GM12892 (cell line): ENCODE data around the gene EARS2.
"Not testable (repeated sequence)": the region's sequence is repeated elsewhere in the genome, so short reads cannot be mapped to it uniquely, and the experiment has no call there.

Experiments
- DNase-seq: peaks from one replicate; pipeline ENCODE4 v3.0.0; 2011; ENCODE audit not compliant: insufficient read length
- FAIRE-seq: peaks from 2 replicates; lab custom pipeline; 2011; peaks lifted over from hg19 to GRCh38; lab: Jason Lieb, UNC
- POLR2A ChIP-seq: IDR thresholded peaks from 2 replicates; pipeline ENCODE4 v1.6.1; 2011; ENCODE audit warnings: low read depth, low read length, control low read depth
- POLR2AphosphoS5 ChIP-seq: IDR thresholded peaks from 2 replicates; pipeline ENCODE4 v1.6.1; 2011; ENCODE audit warnings: low read depth, low read length, control low read depth
- TAF1 ChIP-seq: IDR thresholded peaks from 2 replicates; pipeline ENCODE4 v1.6.1; 2011; ENCODE audit warnings: low read depth, mild to moderate bottlenecking, control low read depth, low read length, borderline replicate concordance

Gene EARS2

DNA sequence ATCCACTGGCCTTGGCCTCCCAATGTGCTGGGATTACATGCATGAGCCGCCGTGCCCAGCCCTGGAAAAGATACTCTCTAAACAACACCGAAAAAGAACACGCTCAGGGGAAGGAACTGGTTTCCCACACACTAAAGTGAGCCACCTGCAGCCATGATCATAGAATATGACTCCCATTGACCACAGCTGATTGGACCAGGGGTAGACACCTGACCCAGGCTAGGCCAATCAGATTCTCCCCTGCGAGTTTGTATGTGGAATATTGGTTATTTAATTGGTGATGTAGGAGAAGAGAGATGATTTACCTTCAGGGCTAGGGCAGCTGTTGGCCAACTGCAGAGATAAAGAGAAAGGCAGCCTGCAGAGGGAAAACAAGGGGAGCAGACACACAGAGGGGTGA lies 37.9 kb downstream of the EARS2 start:
- TF ChIP-seq TAF1 (no peak), POLR2A (no peak), POLR2AphosphoS5 (no peak)
- DNase-seq, result no peak
- FAIRE-seq, result no peak

DNA sequence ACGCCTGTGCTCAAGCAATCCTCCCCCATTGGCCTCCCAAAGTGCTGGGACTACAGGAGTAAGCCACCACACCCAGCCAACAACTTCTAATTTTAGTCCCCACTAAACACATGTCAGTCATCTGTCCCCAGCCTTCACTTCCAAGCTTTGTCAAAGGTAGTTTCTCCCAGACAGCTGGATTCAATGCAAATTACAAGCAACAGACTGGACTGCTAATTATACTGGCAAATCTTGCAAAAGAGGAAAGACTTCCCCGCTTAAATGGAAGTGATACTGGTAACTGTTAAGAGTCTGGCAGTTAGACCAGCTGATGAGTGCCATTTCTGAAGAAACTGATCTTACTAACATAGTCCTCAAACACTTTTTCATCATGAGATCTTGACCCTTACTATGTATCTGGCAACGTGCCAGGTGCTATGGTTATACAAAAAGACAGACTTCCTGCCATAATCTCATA lies 38.7 kb downstream of the EARS2 start:
- FAIRE-seq (peak; percentile 40), DNase-seq (no peak)
- TF ChIP-seq POLR2A (no peak), POLR2AphosphoS5 (no peak), TAF1 (no peak)

DNA sequence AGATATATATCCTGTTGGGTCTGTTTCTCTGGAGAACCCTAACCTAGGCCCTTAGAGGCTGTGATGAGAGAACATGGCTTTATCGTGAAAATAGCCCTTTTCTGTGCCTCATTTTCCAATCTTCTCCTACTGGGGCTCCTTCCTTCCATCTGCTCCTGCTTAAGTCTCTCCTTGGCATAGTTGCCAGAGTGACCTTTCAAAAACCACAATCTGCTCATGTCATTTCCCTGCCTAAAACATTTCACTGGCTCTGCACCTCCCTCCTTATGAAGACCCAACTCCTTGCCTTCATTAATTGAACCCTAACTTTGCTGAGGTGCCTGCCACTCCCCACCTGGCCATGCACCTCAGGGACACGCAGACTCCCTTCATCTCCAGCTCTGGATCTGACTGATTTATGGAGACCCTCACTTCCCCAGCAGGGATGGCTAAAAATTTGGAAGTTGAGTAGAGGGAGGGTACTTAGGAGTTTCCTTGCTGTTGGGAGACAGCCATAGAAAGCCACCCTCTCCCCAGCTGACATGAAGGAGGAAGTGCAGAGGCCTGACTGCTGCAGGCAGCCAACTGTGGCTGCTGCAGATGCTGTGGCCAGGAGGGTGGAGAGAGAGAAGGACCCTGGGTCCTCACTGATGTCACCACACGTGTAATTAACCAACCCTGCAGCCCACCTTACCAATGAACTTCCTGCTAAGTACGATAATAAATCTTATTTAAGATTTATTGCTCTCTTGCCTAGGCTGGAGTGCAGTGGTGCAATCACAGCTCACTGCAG lies 40.6 kb downstream of the EARS2 start:
- FAIRE-seq (no peak), DNase-seq (no peak)
- TF ChIP-seq POLR2AphosphoS5 (no peak), TAF1 (no peak), POLR2A (no peak)

DNA sequence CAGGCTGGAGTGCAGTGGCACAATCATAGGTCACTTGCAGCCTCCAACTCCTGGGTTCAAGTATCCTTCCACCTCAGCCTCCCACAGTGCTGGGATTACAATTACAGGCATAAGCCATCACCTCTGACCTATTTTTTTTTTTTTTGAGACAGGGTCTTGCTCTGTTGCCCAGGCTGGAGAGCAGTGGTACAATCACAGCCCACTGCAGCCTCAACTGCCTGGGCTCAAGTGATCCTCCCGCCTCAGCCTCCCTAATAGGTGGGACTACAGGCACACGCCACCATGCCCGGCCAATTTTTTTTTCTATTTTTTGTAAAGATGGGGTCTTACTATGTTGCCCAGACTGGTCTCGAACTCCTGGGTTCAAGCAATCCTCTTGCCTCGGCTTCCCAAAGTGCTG lies 41.3 kb downstream of the EARS2 start:
- DNase-seq, result no peak
- FAIRE-seq, result no peak
- no peak for TF ChIP-seq POLR2A
- TF ChIP-seq TAF1, result no peak
- TF ChIP-seq POLR2AphosphoS5, result no peak

DNA sequence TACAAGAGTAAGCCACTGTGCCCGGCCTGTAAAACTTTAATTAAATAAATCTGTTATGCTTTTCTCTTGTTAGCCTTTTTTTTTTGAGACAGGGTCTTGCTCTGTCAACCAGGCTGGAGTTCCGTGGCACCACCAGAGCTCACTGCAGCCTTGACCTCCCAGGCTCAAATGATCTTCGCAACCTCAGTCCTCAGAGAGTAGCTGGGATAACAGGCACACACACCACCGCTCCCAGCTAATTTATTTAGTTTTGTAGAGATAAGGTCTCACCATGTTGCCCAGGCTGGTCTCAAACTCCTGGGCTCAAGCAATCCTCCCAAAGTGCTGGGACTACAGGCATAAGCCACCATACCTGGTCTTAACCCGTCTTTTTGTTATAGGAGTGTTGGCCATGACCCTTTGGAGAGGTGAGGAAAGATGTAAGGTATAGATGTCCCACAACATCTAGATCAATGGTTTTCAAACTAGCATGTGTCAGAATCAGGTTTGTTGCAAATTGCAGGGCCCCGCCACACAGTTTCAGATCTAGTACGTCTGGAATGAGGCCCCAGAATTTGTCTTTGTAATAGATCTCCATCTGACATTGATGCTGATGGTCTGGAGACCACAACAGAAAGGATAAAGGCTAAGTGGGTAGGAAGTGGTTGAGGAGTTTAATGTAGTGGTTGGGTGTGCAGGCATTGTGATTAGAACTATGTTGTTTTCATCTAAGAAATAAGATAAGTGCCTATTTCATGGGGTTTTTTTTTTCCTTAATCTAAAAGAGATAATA lies 42.6 kb downstream of the EARS2 start:
- no peak for DNase-seq
- no peak for FAIRE-seq
- TF ChIP-seq POLR2A (no peak), TAF1 (no peak), POLR2AphosphoS5 (no peak)

DNA sequence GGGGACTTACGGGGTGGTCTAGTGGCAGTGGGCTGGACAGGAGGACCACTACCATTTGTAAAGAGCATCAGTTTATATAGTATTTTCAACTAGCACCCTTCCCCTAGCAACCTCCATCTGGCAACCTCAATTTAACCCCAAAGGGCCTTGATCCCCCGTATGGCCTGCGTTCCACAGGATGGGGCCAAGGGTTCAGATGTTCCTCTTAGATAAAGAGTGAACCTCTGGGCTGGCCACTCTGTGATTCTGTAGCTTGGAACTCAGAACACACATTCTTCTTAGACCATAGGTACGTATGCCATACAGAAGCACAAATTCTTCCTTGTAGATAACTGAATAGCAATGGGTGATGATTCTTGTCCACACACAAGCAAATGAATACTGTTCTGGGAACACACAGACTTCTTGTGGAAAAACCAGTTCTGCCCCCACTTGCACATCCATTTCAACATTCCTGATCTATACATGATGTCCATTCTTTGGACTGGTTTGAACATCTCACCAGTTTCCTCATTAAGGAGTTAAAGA lies 44.9 kb downstream of the EARS2 start:
- no peak for FAIRE-seq
- no peak for DNase-seq
- TF ChIP-seq TAF1 (no peak), POLR2AphosphoS5 (no peak), POLR2A (no peak)

DNA sequence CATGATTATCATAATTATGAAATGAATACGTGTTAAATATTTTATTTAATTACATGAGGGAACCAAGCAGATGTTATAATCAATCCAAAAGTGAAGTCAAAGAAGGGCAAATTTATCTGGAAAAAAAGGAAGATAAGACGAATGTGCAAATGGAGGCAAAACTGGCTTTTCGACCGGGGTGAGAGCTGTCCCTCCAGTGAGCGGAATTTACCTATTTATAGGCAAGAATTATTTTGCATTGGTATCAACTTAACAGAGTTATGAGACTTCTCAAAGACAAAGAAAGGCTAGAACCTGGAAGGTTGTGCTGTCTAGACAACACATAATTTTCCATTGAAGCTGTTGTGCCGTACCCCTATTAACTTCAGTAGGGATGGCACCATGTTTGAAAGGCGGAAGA lies 45.4 kb downstream of the EARS2 start:
- no peak for TF ChIP-seq POLR2A
- no peak for TF ChIP-seq TAF1
- TF ChIP-seq POLR2AphosphoS5, result no peak
- DNase-seq (no peak), FAIRE-seq (no peak)

DNA sequence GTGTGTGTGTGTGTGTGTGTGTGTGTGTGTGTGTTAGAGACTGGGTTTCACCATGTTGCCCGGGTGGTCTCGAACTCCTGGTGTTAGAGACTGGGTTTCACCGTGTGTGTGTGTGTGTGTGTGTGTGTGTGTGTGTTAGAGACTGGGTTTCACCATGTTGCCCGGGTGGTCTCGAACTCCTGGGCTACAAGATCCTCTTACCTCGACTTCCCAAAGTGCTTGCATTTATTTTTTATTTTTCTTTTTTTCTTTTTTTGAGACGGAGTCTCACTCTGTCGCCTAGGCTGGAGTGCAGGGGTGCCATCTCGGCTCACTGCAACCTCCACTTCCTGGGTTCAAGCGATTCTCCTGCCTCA lies 46.3 kb downstream of the EARS2 start:
- peak; percentile 54 for FAIRE-seq

DNA sequence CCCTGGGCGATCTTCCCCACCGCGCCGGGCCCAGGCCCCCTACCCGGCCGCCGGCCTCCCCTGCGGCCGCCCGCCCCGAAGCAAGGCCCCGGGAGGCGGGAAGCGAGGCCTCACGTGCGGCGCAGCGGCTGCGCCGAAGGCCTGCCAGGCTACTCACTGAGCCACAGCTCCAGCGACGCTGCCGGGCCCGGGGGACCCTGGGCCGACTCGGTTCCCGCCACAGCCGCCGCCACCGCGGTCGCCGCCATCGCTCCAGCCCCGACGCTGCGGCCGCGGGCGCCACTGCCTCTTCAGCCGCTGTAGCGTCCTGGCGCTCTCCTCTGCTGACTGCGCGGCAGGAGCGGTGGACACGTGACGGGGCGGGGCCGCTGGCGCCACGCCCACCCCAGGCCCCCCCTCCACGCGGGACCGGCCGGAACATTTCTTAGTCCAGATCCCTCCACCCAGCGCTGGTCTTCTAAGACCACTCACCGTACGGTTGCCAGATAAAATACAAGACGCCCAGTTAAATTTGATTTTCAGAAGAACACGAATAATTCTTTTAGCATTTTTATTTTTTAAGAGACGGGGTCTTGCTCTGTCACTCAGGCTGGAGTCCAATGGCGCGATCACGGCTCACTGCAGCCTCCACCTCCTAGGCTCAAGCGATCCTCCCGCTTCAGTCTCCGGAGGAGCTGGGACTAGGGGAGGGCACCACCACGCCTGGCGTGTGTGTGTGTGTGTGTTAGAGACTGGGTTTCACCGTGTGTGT lies 46.8 kb downstream of the EARS2 start, which contains the start of gene GGA2:
Gene GGA2, minus strand, starts transcription at position 331 of the 751 bp plus-strand sequence. Its CDS starts 83 bp downstream, at position 248.
- TF ChIP-seq POLR2A (peak; percentile 93), POLR2AphosphoS5 (peak; percentile 84), TAF1 (peak; percentile 91)
- peak; percentile 79 for DNase-seq
- peak; percentile 99 for FAIRE-seq

More for the DNA sequence above, 46.3 kb downstream of the EARS2 start:
- not testable (repeated sequence) for DNase-seq

DNA sequence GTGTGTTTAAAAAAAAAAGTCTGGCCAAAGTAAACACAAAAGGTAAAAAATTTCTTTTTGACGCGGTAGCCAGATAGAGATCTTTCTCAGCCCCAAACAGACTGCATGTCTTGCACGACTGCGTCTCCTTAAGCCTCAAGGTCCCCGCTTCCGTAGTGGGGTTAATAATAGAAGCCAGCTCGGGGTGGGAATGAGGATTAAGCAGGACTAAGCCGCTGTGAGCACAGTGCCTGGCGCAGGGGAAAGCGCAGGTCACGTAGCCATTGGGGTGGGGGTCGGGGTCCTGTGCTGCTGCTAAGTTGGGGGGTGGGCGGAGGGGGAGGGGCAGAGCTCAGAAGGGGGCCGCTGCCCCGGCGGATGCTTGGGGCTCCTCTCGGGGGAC lies 47.4 kb downstream of the EARS2 start:
- TF ChIP-seq TAF1 (no peak), POLR2AphosphoS5 (no peak), POLR2A (no peak)
- no peak for DNase-seq
- FAIRE-seq, result no peak

DNA sequence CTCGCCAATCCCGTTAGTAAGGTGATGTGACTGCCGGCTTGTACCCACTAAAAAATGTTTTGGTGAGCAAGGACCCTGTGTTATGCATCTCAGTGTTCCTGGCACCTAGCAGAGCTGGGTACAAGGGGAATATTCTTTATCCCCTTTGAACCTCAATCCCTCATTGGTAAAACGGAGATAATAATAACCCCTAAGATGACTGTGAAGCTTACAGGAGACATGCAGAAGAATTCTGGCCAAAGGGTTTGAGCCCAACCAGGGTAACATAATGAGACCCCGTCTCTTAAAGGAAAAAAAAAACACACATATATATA lies 47.8 kb downstream of the EARS2 start:
- no peak for TF ChIP-seq TAF1
- no peak for TF ChIP-seq POLR2A
- TF ChIP-seq POLR2AphosphoS5, result no peak
- no peak for FAIRE-seq
- no peak for DNase-seq
